ENCODE results near the gene EEF1AKMT3.

Gene EEF1AKMT3

DNA sequence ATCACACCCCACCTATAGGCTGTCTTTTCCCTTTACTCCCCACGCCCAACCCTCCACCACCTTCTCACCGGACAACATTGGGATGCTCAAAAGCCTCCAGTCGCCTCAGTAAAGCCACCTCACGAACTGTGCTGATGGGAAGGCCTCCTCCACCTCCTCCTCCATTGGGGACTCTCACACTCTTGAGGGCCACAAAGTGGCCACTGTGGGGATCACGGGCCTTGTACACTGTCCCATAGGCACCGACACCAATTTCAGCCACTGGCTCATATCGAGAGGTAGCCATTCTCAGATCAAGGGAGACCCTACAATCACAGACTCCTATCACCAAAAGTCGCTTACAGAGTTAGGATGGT is 21.0 kb upstream of the EEF1AKMT3 start:
- DNase-seq (ENCODE audit: low spot score) = no peak

DNA sequence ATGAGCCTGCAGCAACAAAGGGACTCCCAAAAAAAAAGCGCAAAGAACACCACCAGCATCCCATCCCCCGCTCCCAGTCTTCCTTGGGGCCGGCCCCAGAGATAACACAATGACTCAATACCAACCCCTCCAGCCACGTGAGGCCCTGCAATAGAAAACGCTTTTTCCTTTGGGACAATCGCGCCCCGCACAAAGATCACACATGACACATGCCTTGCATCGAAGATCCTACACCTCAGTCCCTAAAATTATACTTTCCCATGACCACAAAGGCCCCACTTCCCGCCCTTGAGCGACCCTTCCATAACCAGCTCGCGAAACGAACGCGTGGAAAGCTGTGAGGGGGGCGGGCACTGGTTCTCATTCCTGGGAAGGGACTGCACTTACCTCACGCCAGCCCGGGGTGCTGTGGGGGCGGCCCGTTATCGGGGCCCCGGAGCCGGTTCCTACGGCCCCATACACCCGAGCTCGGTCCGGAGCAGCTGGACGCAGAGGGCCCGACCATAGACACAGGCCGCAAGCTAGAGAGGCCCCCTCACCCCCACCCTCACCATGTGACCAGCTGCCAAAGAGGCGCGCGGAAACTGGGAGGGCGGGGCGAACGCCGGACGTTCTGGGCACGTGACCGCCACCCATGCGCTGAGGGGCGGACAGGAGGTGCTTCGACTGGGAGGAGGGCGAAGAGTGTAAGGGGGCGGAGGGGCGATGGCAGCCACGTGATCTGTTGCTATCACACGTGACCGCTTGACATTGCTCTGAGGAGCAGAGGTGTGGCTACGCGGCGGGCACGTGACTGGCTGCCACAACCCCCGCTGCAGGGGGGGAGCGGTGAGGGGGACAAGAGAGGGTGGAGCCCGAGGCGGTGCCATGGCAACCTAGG is 20.4 kb upstream of the EEF1AKMT3 start, which contains the start of gene CDK4:
TSS of gene CDK4 (minus strand) at position 523 of the 880 bp plus-strand sequence. CDS start 593 bp downstream, outside the sequence.
- peak; percentile 99 for DNase-seq (ENCODE audit: low spot score)

DNA sequence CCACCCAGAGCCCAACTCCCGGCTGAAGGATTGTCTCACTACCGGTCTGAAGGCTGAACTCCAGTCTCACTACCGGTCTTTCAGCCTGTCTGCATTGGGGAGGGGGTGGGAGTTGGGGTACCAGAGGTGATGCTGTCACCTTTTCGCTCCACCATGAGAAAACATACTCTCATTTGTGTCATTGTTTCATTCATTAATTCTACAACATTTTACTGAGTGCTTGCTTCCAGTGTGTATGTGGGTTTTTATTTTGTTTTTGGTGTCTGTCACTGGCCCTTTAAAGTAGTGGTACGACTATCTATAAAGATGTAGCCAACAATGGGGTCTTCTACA is 19.8 kb upstream of the EEF1AKMT3 start:
- DNase-seq (ENCODE audit: low spot score) = no peak

DNA sequence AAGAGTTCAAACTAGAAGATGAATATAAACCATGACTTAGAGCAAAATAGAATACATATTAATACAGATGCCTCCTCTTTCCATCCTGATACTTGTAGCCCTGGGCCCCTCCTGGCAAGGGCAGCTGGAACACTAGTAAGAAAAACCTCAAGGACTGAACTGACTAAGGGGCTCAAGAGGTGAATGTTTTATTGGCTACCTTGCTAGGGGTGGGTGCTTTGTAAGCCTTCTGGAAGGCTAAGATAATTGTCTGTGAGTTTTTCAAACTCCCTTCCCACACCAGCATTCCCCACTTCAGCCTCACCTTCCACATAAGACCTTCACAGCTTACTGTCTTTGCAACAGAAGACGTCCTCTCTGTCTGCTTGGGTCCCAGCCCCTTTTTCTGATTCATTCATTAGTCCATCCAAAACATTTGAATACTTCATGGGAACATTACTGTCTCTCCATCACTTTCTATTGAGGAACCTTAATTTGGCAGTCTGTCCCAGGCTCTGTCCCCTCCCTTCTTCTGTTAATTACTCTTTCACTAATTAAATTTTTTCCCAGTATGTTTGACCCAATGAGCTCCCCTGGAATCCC is 18.6 kb upstream of the EEF1AKMT3 start:
- DNase-seq (ENCODE audit: low spot score) = no peak

DNA sequence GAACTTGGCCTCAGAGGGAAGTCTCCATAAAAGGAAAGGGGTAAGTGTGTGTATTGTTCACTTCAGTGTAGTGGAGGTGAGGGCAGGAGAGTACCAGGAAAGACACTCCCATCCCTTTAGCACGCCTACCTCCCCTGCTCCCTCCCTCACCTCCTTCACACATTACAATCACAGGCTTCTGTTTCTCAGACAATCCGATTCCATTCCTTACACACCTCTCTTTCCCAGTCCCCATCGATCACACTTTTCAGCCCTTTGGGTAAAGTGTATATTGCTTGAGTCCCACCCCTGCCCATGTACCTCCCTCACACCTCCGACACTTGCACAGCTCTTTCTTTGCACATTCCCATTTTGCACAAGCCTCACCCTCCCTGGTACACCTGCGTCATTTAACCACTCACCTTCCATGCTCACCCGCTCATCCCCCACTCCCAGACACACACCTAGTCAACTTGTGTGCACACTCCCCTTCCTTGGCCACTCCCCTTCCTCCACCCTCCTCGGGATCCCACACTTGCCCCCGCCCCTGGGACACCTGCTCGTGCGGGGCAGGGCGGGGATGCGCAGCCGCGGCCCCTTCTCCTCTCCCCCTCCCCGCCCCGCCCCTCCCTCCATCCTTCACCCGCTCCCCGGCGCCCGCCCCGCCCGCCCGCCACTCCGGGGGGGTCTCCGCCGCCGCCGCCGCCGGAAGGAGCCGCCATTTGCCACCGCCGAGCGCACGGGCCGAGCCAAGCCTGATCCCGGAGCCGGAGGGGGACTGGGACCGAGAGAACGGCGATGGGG is 17.8 kb upstream of the EEF1AKMT3 start, which contains the start of gene MARCHF9:
TSS of gene MARCHF9 (plus strand) at position 693 of the 783 bp plus-strand sequence. CDS start 426 bp downstream, outside the sequence.
- peak; percentile 82 for DNase-seq (ENCODE audit: low spot score)

DNA sequence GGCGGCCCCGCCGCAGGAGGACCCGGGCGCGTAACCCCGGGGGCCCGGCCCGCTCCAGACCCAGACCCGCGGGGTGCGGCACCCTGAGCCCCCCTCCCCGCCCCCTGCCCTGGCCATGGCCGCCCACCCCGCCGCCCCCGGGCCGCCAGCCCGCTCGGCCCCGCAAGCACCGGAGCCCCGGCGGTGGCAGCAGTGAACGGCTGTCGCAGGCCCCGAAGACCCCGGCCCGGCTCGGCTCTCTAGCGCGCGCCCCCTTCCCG is 17.3 kb upstream of the EEF1AKMT3 start:
- no peak for DNase-seq (ENCODE audit: low spot score)

DNA sequence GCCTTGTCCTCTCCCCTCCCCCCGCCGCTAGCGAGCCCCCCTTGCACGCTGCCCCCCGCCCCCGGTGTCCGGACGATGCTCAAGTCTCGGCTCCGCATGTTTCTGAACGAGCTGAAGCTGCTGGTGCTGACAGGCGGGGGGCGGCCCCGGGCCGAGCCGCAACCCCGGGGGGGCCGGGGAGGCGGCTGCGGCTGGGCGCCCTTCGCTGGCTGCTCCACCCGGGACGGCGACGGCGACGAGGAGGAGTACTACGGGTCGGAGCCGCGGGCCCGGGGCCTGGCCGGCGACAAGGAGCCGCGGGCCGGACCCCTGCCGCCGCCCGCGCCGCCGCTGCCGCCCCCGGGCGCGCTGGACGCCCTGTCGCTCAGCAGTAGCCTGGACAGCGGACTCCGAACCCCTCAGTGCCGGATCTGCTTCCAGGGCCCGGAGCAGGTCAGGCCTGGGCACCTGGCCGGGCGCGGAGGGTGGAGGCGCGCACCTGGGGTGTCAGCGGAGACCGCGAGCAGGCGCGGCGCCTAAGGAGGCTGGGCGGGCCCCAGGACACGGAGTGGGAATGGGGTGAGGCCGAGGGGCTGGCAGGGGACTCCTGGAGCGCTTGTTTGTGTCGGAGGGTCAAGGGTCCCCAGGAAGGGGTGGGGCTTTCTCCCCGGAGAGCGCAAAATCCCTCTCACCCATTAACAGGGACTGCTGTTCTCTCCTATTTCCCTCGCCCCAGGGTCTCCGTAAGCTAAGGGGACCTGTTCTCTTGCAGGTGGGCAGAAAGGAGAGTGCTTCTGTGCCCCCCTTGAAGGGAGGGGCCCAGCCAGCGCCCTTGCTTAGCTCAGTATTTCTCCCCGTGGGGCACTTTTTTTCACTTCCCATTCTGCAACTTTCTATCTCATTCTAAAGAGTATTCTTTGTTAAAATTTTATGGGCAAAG is 16.7 kb upstream of the EEF1AKMT3 start:
- no peak for DNase-seq (ENCODE audit: low spot score)

DNA sequence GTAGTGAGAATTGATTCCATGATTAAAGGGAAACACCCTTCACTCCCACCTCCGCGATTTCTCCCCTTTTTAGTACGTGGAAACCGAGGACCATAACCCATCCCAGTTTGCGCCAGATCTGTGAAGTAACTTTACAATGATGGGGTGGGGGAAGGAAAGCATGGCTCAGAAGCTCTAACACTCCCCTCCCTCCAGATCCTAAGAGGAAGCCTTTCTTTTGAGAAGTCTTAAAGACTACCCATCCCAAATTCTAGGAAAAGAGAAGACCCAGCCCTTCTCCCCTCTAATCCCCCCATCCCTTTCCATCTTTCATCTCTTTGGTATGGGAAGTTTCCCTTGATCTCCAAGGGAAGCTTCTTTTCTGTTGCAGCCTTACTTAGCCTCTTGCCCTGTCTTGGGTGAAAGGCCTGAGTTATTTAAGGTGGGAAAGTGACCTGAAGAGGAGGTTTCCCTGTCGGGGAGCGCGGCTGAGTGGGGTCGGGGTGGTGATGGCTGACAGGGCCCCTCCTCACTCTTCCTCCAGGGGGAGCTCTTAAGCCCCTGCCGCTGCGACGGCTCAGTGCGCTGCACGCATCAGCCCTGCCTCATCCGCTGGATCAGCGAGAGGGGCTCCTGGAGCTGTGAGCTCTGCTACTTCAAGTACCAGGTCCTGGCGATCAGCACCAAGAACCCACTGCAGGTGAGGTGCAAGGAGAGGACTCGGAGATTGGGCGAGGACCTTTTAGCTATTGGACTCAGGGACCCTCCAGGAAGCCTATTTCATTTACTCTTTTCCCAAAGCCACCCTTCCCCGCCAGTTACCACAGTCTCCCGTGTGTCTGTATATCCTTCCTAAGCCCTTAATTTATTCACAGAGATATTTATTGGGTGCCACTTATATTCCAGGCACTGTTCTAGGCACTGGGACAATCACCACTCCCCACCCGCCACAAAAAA is 15.7 kb upstream of the EEF1AKMT3 start:
- DNase-seq (ENCODE audit: low spot score) = peak; percentile 79

DNA sequence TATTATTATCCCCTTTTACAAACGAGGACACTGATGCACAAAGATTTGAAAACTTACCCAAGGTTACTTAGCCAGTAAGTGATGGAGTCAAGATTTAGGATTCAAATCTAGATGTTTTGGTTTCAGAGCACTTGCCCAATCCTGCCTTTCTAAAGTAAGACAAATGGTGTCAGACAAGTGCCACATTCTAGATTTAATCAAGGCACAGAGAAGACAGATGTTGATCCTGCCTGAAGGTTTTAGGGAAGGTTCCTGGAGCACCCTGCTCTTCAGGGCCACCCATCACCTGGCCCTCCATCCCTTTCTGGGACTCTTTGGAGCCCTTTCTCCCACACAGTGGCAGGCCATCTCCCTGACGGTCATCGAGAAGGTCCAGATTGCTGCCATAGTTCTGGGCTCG is 14.6 kb upstream of the EEF1AKMT3 start:
- no peak for DNase-seq (ENCODE audit: low spot score)

DNA sequence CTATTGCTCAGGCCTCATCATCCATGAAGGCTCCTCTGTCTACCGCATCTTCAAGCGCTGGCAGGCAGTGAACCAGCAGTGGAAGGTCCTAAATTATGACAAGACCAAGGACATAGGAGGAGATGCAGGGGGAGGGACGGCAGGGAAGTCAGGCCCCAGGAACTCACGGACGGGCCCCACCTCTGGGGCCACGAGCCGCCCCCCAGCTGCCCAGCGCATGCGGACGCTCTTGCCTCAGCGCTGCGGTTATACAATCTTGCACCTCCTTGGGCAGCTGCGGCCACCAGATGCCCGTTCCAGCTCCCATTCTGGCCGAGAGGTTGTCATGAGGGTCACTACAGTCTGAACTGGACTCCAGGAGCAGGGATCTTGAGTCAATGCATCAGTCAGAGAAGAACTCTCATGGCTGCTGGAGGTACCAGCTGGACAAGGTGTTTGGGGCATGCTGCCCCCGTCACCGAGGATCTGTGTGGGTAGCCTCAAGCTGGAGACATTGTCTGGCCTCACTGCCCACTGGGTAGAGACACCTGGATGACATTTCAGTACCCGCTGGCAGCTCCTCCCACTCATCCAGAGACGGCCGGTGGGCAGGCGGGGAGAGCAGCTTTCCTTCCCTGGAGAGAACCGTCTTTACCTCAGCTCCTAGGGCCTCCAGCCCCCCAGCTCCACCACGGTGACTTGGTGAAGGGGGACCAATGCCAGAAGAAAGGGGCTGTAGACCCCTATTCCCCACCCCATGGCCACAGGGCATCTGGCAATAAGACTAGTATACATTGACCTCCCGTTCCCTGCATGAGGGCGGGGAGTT is 13.7 kb upstream of the EEF1AKMT3 start:
- DNase-seq (ENCODE audit: low spot score) = no peak

DNA sequence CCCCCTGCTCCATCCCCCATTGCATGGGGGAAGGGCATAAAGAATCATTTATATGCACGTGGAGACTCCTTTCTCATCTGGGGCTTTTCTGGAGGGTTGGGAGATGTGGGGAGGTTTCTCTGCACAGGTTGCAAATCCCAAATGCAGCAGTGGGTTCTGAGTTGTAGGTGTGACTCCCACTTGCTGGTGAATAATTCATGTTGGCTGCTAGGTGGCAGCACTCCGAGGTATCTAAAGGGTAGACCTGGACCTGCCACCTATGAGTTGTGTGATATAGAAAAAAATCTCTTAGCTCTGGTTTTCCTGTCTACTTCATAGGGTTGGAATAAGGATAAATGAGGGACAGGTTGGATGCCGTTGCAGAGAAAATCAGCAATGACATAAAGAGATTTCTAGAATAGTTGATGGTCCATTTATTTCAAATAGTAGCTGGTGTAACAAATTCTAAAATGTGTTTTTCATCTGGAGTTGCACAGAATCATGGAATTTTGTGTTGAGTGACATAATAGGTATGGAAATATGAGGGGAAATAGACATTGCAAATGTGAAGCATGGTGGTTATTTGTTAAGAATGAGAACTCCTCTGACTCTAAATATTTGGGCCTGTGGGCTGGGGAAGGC is 12.9 kb upstream of the EEF1AKMT3 start:
- DNase-seq (ENCODE audit: low spot score) = peak; percentile 51

DNA sequence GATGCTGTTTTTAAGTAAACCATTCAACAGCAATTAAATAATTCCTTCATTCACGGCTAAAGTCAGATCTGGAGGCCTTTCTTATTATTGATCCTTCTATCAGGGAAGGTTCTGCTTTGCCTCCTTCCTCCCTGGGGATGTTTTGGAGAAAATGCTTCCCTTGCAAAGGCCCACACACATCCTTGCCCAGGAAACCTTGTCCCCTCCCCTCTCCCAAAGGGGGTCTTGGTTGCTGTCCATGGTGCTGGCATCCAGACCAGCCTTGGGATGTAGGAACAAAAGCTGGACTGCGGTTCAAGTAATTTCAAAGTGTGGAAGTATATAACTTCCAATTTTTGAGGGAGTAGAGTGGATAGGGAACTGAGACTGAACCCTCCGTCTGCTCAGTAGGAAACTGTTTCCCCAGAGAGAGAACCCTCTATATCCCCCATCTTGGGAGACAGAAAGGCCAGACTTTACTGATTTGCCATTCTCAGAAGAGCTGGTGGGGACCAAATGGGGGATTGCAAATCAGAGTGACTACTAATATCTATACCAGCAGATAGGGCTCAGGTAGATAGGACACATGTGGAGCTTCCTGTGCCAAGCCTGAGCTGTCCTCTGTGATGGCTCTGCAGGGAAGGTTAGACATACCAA is 11.9 kb upstream of the EEF1AKMT3 start:
- no peak for DNase-seq (ENCODE audit: low spot score)

DNA sequence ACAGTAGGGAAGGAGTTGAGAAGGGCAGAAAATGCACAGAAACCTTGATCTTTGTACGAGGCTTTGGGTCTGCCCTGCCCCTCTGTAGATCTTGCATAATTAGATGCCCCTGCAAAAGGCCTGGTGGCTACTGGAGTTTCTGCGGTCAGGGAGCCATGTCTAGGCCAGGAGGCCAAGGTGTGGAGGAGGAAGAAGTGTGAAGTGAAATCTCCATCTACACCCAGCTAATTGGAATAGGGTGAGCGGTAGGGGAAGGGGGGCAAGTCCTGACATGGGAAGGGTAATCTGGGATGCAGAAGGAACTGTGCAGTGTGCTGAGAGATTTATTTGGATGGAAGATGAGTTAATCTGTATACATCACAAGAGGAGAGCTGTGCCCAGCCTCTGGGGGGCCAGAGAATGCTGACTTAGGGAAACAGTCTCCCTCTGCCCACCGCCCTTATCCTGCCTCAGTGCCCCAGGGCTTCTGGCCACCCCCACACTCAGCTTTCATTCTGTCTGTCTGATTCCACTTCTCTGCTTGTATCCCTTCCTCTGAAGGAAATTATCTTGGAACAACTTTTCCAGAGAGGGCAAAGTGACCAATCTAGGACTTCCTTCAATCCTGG is 10.9 kb upstream of the EEF1AKMT3 start:
- DNase-seq (ENCODE audit: low spot score) = no peak

DNA sequence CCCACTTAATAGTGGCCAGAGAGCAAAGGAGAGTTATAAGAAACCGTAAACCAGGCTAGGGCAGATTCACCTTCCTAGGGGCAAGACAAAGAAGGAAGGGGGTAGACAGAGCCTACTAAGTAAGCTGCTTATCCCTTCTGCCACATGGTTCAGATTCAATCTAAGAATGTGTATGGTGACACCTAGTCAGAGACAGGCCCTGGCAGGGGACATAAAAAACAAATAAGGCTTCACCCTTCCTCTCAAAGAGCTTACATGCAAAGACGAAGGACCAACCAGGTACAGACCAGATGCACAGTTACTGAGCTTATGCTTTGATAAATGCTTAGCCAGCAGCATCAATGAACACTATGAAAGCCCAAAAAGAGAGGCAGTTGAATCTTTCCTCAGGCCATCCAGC is 10.0 kb upstream of the EEF1AKMT3 start:
- DNase-seq (ENCODE audit: low spot score) = no peak

DNA sequence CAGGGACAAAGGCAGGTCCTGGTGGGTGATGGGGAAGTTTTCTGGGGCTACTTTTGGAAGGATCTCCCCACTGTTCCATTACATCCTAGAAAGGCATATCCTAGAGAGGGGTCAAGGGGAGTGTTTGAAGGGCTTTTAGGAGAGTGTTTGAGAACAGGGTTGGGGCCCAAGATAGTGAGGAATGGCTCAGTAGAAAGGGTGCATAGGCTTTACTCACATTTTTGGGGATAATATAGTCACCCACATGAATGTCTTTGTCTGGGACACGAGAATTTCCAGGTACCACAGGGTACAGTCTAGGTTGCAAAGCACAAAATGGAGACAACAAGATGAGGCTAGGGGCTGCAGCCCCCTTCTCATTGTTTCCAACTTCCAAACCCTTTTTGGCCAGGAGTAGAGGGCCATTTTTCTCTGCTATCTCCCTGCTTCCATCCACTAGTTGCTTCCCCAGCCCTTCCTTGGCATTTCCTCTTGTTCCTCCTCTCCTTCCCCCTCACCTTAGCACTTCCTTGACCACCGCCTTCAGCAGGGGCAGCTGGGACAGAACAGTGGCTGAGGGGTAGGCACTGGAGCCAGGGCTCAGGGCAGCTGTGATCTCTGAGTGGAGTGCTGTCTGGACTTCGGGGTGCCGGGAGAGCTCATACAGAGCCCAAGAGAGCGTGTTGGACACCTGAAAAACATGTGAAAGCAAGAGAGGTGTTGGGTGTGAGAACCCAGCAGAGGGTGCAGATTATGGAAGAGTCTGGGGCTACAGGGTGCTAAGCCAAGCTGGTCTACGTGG is 8.3 kb upstream of the EEF1AKMT3 start:
- DNase-seq (ENCODE audit: low spot score) = no peak

DNA sequence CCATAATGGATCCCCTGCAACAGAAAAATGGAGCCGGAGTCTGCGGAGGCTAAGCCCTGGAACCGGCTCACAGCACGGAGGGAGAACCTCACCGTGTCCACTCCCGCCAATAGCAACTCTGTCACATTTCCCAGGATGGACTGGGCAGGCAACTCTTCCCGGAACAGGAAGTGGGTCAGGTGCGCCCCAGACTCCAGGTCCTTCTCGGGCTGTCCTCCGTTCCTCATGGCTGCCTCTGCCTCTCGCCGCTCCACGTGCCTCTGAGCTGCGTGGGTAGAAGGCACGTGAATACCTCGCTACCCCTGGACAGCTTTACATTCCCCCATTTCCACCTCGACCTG is 7.8 kb upstream of the EEF1AKMT3 start:
- DNase-seq (ENCODE audit: low spot score) = no peak

DNA sequence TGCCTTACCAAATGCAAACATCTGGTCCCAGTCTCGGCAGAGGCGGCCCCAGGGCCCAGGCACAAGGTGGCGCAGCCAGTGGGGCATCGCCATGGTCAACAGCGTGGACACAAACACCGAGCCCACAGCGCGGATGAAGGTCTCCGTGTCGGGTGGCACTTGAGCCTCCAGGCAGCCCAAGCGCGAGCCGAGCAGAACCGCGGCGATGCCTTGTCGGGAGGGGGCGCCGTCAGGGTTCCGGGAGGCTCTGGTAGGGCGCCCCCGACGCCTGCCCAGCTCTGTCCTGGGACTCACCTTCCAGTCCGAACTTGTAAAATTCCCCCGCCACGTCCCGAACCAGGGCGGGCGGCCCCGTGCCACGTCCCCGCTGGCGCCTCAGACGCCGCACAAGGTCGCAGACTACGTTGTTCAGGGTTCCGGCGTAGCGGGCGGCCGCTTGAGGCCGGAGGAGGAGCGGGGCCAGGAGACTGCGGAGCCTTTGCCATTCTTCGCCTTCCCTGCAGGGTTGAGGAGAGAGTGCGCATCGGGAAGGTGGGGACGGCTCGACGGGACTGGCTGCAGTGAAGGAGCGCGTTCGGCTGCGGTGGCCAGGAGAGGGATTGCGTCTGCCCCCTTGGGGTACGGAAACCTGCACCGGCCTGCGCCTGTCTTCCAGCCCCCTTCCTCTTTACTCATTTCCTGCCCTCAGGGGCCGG is 7.3 kb upstream of the EEF1AKMT3 start:
- peak; percentile 65 for DNase-seq (ENCODE audit: low spot score)

All from activated CD4-positive, alpha-beta T cell treated with anti-CD3 and anti-CD28 coated beads, Interleukin-2, Interleukin-4, amounts not matched to agents 100 ng/mL and 50 ng/mL, durations not matched to agents 16 hours and 8 hours (primary cell).